GM12892 (cell line): Measurements from ENCODE around the gene GLRX5.

Source experiments
- POLR2A ChIP-seq: IDR thresholded peaks from 2 replicates; pipeline ENCODE4 v1.6.1; 2011; ENCODE audit warnings: low read depth, low read length, control low read depth
- POLR2AphosphoS5 ChIP-seq: IDR thresholded peaks from 2 replicates; pipeline ENCODE4 v1.6.1; 2011; ENCODE audit warnings: low read depth, low read length, control low read depth

- no peak for TF ChIP-seq POLR2A
- no peak for TF ChIP-seq POLR2AphosphoS5
Measured at GRCh38 chr14:95551435-95551834, 16.6 kb downstream of the GLRX5 start.
